Small intestine (tissue), 7 donors: Measurements from ENCODE around the gene GRIFIN. TPM values are rescaled to one million over a fixed set of nuclear protein-coding genes. Genes with fewer than 3 reads are reported as not detected.

ENCODE experiments used
- DNase-seq, 2 donors: peaks; one replicate each; pipeline versions ENCODE4 v3.0.0 to v3.0.0-alpha.2; 2013
- FAIRE-seq: peaks from 2 replicates; lab custom pipeline; 2012; peaks lifted over from hg19 to GRCh38; lab: Jason Lieb, UNC
- H3K27ac ChIP-seq, 3 donors: one replicate each; pipeline ENCODE4 v1.5.1; 2013; ENCODE audit warnings: low read length in 2 of 3, mild to moderate bottlenecking in 2 of 3, control low read depth in 1 of 3, inconsistent platforms in 1 of 3, low read depth in 1 of 3, moderate library complexity in 1 of 3
- H3K27me3 ChIP-seq, 3 donors: one replicate each; pipeline ENCODE4 v1.6.1; 2013; ENCODE audit warnings: low read length in 3 of 3, inconsistent platforms in 1 of 3; ENCODE audit not compliant: control insufficient read depth in 3 of 3, insufficient read depth in 3 of 3
- H3K36me3 ChIP-seq, 3 donors: one replicate each; pipeline ENCODE4 v1.6.1; 2013; ENCODE audit warnings: low read length in 3 of 3, inconsistent platforms in 1 of 3, low read depth in 1 of 3, mild to moderate bottlenecking in 1 of 3, moderate library complexity in 1 of 3; ENCODE audit not compliant: control insufficient read depth in 3 of 3, insufficient read depth in 2 of 3
- H3K4me1 ChIP-seq, 3 donors: one replicate each; pipeline ENCODE4 v1.6.1; 2013; ENCODE audit warnings: low read length in 2 of 3, inconsistent platforms in 1 of 3, low read depth in 1 of 3, mild to moderate bottlenecking in 1 of 3, moderate library complexity in 1 of 3; ENCODE audit not compliant: control insufficient read depth in 3 of 3, insufficient read depth in 2 of 3
- H3K4me3 ChIP-seq, 3 donors: one replicate each; pipeline ENCODE4 v1.5.1; 2013; ENCODE audit warnings: low read length in 3 of 3, control low read depth in 1 of 3, inconsistent platforms in 1 of 3, low read depth in 1 of 3, mild to moderate bottlenecking in 1 of 3, moderate library complexity in 1 of 3
- H3K9me3 ChIP-seq, 2 donors: one replicate each; pipeline ENCODE4 v1.6.1; 2013; ENCODE audit warnings: low read depth in 1 of 2, low read length in 1 of 2; ENCODE audit not compliant: control insufficient read depth in 2 of 2, insufficient read depth in 1 of 2
- WGBS, 3 donors: extraction: QIAGEN DNeasy Blood & Tissue Kit; methylation state at CpG; one replicate each; pipeline ENCODE4 v1.1.7; 2013; 5-methylcytosine and 5-hydroxymethylcytosine counted together
- polyA plus RNA-seq, 4 donors: library from polyadenylated mRNA; stranded (reverse) in 3 of 4; unstranded in 1 of 4; fragments of 200-250 nt in 3 of 4; fragments of 120-200 nt in 1 of 4; gene quantifications; one replicate each; pipeline versions ENCODE4 v1.2.1 to v1.2.3, GENCODE V29; 2013
- donor health status: healthy with polysubstance abuse.
- donor health status: control.
- donor health status: control.
- donor health status: Bipolar disorder and iron deficiency.
- donor health status: healthy.

Gene GRIFIN
- polyA plus RNA-seq, 4 donors = not detected

DNA sequence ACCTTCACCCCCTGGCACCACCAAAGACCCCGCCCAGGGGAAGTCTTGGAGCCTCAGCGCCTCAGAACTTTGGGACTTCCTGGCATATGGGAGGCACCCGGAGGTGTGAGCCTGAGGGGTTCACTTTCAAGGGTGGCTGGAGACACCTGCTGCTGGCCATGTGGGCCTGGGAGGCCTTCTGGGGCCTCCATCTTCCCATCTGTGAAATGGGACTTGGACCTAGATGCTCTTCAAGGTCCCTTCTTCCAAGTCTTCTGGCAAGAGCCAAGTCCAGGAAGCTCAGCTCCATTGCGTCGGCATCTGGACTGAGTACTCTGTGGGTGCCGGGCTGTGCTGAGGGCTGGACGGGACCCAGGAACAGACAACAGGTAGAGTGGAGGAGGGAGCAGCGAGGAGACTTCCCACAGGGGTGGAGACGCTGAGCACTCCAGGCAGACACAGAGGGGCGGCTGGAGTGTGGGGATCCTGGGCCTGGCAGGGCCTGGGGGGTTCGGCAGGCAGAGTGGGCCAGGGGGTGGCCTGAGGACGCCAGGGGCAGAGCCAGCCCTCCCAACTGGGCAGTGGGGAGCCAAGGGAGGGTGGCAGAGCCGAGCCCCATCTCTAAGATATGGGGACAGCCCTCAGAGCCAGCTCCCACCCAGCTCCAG lies 34.1 kb upstream of the GRIFIN start:
- 76 to 87% (median 86%) methylated on average over 10 to 13 of the region's 13 CpGs for WGBS, 3 donors
- Histone ChIP-seq H3K27ac (peak overlapping the region in 1 of 3 donors; percentile 51), H3K4me3 (no peak overlapping the region), H3K9me3 (no peaks in the 10 kb centered on the region), H3K4me1 (peaks cover 3 to 35% (median 11%) of the 10 kb centered on the region in 3 donors), H3K27me3 (no peaks in the 10 kb centered on the region), H3K36me3 (no peaks in the 10 kb centered on the region)
- FAIRE-seq = no peak
- DNase-seq = no peak

DNA sequence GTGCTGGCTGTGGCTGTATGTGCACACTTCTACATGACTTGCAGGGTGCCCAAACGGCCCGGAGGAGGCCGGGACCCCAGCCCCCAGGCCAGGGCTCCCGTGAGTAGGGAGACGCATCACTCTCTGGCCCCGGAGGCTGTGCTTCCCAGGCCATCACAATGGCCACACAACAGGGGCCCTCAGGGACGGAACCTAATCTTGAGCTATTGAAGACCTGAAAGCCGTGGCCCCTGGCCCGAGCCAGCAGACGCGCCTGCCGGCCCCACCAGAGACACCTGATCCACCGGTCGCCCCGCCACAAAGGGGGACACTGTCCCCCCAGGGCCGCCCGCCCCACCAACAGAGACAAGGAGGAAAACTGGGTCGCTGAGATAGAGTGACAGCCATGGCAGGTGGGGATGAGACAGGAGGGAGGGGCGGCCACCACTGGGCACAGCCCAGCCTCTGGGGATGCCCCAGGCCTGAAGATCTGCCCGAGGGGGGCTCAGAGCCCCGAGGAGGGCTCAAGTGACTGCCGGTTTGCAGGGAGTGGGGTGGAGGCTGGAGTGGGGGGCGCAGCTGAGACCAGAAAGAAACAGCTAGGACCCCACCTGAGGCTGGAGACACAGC lies 33.2 kb upstream of the GRIFIN start:
- H3K36me3 ChIP-seq = no peaks in the 10 kb centered on the region
- no peak overlapping the region for H3K27ac ChIP-seq
- 76 to 84% (median 82%) methylated on average over 20 to 23 of the region's 23 CpGs for WGBS, 3 donors
- no peaks in the 10 kb centered on the region for H3K9me3 ChIP-seq
- DNase-seq (no peak), FAIRE-seq (no peak)
- H3K27me3 ChIP-seq = no peaks in the 10 kb centered on the region
- peaks cover 3 to 35% (median 11%) of the 10 kb centered on the region in 3 donors for H3K4me1 ChIP-seq
- no peak overlapping the region for H3K4me3 ChIP-seq

DNA sequence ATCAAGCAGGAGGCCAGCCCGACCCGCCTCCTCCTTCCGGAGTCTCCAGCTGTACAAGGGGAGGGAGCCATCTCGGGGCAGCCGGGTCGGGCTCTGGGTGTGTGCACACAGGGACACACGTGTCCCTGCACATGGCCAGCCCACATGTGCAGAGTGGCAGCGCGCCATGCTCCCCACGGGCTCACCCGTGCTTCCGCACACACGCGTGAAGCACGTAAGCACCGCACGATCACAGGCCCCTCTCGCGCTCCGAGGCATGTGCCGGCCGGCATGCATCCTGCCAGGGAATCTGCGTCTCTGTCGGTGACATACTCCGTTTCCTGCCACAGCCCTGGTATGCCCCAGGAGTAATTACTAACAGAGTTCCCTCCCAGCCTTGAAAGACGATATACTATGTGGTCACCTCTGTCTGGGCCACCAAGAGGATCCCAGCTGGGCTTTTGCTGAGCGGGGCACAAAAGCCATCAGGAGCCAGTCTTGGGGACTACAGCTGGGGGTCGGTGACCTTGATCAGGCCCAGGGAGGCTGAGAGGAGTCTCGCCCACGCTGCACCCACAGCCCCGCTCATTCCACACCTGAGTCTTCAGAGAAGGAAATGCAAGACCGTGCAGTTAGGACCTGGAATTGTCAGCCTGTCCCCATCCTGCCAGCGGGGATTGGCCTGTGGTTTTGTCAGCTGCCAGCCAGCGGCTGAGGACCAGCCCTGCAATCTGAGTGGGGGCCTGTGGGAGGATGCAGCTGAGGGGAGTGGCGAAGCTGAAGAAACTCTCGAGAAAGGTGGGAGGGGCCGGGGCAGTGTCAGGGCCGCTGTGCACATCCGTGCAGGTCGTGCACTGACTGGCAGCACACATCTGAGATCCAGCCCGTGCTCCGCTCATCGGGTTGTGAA lies 32.4 kb upstream of the GRIFIN start:
- Histone ChIP-seq H3K4me3 (no peak overlapping the region), H3K4me1 (peaks cover 3 to 35% (median 11%) of the 10 kb centered on the region in 3 donors), H3K36me3 (no peaks in the 10 kb centered on the region), H3K9me3 (no peaks in the 10 kb centered on the region), H3K27ac (peak overlapping the region in 1 of 3 donors; percentile 41), H3K27me3 (no peaks in the 10 kb centered on the region)
- DNase-seq (no peak), FAIRE-seq (no peak)
- WGBS, 3 donors = 54 to 67% (median 56%) methylated on average over 41 to 43 of the region's 43 CpGs

DNA sequence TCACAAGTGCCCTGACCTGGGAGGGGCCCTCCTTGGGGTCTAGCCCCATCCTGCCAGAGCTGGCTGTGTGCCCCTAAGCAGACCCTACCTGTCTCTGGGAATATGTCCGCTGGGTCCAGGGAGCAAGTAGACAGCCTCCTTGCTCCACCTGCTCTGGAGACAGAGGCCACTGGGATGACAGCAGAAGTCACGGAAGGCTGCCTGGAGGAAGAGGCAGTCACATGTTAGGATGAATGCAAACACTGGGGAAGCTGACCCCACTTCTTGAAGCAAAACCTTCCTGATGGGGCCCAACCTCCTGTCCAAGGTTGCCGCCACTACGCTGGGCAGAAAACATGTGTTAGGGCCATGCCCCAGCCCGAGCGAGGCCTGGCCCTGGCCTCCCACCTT lies 31.7 kb upstream of the GRIFIN start:
- Histone ChIP-seq H3K27me3 (no peaks in the 10 kb centered on the region), H3K36me3 (no peaks in the 10 kb centered on the region), H3K4me3 (no peak overlapping the region), H3K4me1 (peaks cover 3 to 35% (median 11%) of the 10 kb centered on the region in 3 donors), H3K9me3 (no peaks in the 10 kb centered on the region), H3K27ac (peak overlapping the region in 1 of 3 donors; percentile 41)
- no peak for FAIRE-seq
- DNase-seq = no peak
- WGBS, 3 donors = 84 to 90% (median 88%) methylated on average over 6 of the region's 6 CpGs

DNA sequence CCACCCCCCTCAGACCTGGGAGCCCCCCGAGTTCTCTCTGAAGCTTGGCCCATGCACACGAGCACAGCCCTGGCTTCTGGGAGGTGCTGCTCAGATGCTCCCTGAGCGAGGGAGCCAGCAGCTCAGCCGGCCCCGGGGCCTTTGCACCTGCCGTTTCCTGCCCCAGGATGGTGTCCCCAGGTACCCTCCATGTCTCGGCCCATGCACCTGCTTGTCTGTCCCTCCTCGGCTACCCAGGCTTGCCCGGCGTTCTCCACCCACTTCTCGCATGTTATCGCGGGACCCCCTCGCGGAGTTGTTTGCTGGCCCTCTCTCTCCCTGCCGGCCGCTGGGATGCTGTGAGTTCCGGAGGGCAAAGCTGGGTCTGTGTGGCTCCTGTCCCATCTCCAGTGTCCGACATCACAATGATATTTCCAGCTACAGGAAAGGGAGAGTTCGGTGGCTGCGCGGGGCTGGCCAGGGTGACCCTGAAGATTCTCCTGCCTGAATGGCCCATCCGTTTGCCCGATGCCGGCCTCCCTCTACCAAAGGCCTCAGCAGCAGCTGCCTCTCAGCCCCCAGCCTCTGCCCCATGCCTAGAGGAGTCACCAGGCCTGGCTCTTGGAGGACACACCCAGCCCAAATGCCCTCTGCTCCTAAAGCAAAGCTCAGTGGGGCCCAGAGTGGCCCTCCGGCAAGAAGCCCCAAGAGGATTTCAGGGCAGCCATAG lies 31.2 kb upstream of the GRIFIN start:
- FAIRE-seq = no peak
- Histone ChIP-seq H3K36me3 (no peaks in the 10 kb centered on the region), H3K27ac (no peak overlapping the region), H3K27me3 (no peaks in the 10 kb centered on the region), H3K4me1 (peaks cover 3 to 31% (median 11%) of the 10 kb centered on the region in 3 donors), H3K9me3 (no peaks in the 10 kb centered on the region), H3K4me3 (no peak overlapping the region)
- WGBS, 3 donors = 84 to 88% (median 85%) methylated on average over 25 to 26 of the region's 26 CpGs
- no peak for DNase-seq

DNA sequence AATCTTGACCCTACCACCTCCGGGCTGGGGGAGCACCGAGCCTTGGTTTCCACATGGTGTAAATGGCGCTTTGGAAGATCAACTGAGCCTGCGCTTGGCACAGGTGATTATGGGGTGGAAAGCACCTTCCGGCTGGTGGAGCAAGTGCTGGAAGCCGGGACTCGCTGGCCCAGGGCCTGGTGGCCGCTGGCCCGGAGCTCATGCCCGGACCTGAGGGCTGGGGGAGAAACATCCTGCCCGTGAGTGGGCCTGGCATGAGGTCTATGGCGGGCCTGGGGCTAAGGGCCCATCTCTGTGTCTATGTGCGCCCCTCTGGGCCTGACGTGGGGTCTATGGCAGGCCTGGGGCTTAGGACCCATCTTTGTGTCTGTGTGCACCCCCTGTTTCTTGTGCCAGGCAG lies 29.2 kb upstream of the GRIFIN start:
- H3K4me3 ChIP-seq = no peak overlapping the region
- FAIRE-seq (no peak), DNase-seq (no peak)
- no peaks in the 10 kb centered on the region for H3K27me3 ChIP-seq
- H3K36me3 ChIP-seq = no peaks in the 10 kb centered on the region
- H3K27ac ChIP-seq = no peak overlapping the region
- no peaks in the 10 kb centered on the region for H3K9me3 ChIP-seq
- H3K4me1 ChIP-seq = peaks cover 0 to 13% (median 2%) of the 10 kb centered on the region in 3 donors
- 90 to 94% (median 94%) methylated on average over 12 to 14 of the region's 14 CpGs for WGBS, 3 donors

DNA sequence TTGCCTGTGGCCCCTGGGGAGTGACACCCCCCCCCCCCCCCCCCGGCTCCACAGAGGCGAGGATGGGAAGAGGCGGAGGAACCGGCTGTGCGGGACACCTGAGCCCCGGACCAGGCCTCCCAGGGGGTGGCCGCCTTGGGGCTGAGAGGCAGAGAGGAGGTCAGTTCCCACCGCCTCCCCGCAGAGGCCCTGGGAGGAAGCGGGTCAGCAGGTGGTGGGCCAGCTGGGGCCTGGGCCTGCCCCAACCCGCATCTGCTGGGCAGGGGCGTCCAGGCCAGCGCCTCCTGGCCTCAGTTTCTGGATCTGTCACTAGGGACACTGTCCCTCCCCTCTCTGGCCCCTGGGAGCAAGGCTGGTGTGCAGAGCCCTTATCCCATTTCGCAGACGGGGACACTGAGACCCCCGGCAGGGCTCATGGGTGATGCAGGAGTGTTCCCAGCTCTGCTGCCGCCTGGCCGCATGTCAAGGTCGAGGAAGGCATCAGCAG lies 28.7 kb upstream of the GRIFIN start:
- H3K4me1 ChIP-seq = peaks cover 0 to 11% (median 2%) of the 10 kb centered on the region in 3 donors
- H3K36me3 ChIP-seq = no peaks in the 10 kb centered on the region
- FAIRE-seq (no peak), DNase-seq (no peak)
- no peaks in the 10 kb centered on the region for H3K27me3 ChIP-seq
- no peak overlapping the region for H3K27ac ChIP-seq
- H3K4me3 ChIP-seq = no peak overlapping the region
- 82 to 92% (median 90%) methylated on average over 16 to 19 of the region's 19 CpGs for WGBS, 3 donors
- no peaks in the 10 kb centered on the region for H3K9me3 ChIP-seq
